ENCODE measurements around the gene ING5.

ING5 gene

GRCh38 chr2:241773511-241774418 is 71.9 kb downstream of the ING5 start:
- no peak overlapping the region for H3K27ac ChIP-seq
- TF ChIP-seq ZFX (IDR thresholded peaks at IDR 0.05; ENCODE audit: borderline replicate concordance) (no peak), CTCF (IDR thresholded peaks at IDR 0.05) (no peak)

- TF ChIP-seq CTCF (IDR thresholded peaks at IDR 0.05): no peak
- TF ChIP-seq ZFX (IDR thresholded peaks at IDR 0.05; ENCODE audit: borderline replicate concordance): no peak
- no peak overlapping the region for H3K27ac ChIP-seq
Observed at GRCh38 chr2:241774419-241775222, 72.8 kb downstream of the ING5 start.

GRCh38 chr2:241775223-241776177 is 73.7 kb downstream of the ING5 start:
- TF ChIP-seq CTCF (IDR thresholded peaks at IDR 0.05) (no peak), ZFX (IDR thresholded peaks at IDR 0.05; ENCODE audit: borderline replicate concordance) (no peak)
- H3K27ac ChIP-seq: no peak overlapping the region

- H3K27ac ChIP-seq: no peak within 1 kb of the TSS
- TF ChIP-seq CTCF (IDR thresholded peaks at IDR 0.05) (no peak), ZFX (IDR thresholded peaks at IDR 0.05; ENCODE audit: borderline replicate concordance) (no peak)
Observed at GRCh38 chr2:241776336-241777169, 74.7 kb downstream of the ING5 start, which contains the start of gene GAL3ST2. Gene GAL3ST2, plus strand, starts transcription at chr2:241776822. Its CDS starts 134 bp downstream, at chr2:241776956.

GRCh38 chr2:241777170-241777685 is 75.4 kb downstream of the ING5 start:
- TF ChIP-seq CTCF (IDR thresholded peaks at IDR 0.05) (no peak), ZFX (IDR thresholded peaks at IDR 0.05; ENCODE audit: borderline replicate concordance) (no peak)
- no peak overlapping the region for H3K27ac ChIP-seq
